Measurements from ENCODE around the gene UBQLN4.
A peak's percentile ranks its signal among the peaks of the same experiment; 100 is the strongest.

The UBQLN4 gene

DNA sequence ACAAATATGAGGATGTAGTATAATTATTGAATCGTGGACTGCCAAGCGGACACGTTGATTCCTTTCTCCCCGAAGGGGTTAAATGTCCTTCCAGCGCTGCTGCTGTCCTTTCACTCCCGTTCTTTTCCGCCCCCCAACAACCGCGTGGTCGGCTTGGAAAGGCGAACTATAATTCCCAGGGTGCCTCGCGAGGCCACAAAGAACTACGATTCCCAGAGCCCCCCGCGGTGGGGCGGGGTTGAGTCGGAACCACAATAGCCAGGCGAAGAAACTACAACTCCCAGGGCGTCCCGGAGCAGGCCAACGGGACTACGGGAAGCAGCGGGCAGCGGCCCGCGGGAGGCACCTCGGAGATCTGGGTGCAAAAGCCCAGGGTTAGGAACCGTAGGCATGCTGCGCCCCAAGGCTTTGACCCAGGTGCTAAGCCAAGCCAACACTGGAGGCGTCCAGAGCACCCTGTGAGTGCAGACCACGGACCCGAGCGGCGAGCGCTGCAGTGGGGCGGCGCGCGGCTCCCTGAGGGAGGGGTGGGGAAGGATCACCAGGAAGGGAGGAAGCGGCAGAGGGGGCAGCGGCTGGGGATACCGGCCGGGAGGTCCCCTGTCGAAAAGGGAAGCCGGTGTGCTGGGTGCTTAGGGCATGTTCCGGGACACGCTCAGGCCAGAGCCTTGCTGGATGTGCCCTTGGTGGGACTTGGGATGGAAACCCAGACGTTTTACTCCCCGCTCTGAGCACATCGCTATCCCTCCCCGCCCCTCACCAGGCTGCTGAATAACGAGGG lies 1.1 kb upstream of the UBQLN4 start, which contains the start of gene LAMTOR2:
TSS of gene LAMTOR2 (plus strand) at position 283 of the 781 bp plus-strand sequence. CDS start at position 391, 108 bp downstream.
- DNase-seq (ENCODE audit: low read depth) = peak; percentile 68
- H3K4me3 ChIP-seq (ENCODE audit: control insufficient read depth, low read depth, low read length) = peak within 1 kb of the TSS; percentile 71
- TF ChIP-seq, protein P1, sequence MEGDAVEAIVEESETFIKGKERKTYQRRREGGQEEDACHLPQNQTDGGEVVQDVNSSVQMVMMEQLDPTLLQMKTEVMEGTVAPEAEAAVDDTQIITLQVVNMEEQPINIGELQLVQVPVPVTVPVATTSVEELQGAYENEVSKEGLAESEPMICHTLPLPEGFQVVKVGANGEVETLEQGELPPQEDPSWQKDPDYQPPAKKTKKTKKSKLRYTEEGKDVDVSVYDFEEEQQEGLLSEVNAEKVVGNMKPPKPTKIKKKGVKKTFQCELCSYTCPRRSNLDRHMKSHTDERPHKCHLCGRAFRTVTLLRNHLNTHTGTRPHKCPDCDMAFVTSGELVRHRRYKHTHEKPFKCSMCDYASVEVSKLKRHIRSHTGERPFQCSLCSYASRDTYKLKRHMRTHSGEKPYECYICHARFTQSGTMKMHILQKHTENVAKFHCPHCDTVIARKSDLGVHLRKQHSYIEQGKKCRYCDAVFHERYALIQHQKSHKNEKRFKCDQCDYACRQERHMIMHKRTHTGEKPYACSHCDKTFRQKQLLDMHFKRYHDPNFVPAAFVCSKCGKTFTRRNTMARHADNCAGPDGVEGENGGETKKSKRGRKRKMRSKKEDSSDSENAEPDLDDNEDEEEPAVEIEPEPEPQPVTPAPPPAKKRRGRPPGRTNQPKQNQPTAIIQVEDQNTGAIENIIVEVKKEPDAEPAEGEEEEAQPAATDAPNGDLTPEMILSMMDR (IDR thresholded peaks at IDR 0.05; ENCODE audit: control insufficient read depth, insufficient read depth, low read depth, low read length, missing control alignments) = no peak

DNA sequence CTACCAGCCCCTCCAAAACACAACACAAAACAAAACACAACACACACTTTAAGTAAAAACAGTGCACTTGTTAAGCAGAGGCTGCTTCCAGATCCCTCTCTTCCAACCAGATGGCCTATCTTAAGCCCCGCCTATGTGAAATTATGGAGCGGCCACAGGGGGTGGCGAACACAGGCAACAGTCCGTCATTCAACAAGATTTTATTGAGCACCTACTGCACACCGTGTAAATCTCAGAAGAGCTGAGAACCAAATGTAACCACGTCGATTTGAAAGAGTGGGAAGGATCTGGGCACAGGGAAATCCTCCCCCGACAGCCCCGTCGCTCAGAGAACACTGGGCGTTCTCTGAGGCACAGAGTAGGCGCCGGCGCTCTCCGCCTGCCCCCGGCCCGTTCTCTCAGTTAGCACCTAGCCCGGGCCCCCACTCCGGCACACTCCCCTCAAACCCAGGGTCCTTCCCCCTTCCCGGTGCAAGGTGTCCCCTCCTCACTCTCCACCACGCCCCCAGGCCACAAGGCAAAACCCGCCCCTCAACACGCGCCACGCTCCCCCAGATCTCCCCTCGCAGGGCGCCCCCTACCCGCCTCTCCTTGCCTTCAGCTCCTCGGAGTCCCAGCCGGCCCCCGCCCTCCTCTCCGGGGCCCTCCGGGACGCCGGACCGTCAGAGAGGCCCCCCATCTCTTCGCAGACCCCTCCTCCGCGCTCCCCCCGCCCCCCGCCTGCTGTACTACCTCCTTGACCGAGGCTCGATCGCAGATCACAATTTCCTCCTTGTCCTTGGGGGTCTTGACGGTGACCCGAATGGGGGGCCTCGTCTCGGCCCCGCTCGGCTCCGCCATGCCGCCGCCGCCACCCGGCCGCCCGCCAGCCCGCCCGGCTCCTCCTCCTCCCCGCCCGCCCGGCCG lies 483 bp downstream of the UBQLN4 start:
- H3K4me3 ChIP-seq (ENCODE audit: control insufficient read depth, low read depth, low read length) = peak overlapping the region; percentile 96
- TF ChIP-seq, protein P1 (IDR thresholded peaks at IDR 0.05; ENCODE audit: control insufficient read depth, insufficient read depth, low read depth, low read length, missing control alignments) = peak; percentile 37
- DNase-seq (ENCODE audit: low read depth) = no peak

DNA sequence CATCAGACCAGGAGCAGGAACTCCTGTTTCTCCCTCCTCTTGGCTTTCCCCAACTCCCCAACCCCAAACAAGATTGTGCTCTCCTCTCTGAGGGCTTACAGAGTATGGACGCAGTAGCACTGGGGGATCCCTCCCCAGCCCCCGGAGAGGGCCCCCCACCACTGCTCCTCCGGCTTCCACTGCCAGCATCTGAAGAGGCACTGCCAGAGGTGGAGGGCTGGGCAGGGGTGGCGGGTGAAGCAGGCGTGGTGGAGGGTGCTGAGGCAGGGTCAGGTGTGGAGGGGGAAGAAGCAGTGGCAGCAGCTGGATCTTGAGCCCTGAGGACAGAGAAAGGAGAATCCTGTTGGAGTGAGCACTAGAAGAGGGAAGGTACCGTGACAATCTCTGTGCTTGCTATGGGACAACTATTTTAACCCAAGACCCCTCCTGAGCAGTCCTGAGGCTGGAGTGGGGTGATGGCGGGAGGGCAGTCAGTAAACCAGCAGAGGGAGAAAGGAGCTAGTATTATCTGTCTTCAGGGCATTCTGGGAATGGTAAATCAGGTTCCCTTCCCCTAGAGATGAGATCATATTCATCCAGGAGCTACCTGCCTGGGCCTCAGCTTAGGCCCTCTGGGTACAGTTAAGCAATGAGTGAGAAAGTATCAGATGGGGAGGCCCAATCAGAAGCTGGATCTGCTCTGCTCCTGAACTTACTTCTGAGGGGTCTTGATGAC lies 2.4 kb downstream of the UBQLN4 start:
- no peak overlapping the region for H3K4me3 ChIP-seq (ENCODE audit: control insufficient read depth, low read depth, low read length)
- no peak for DNase-seq (ENCODE audit: low read depth)
- TF ChIP-seq, protein P1 (IDR thresholded peaks at IDR 0.05; ENCODE audit: control insufficient read depth, insufficient read depth, low read depth, low read length, missing control alignments) = no peak

DNA sequence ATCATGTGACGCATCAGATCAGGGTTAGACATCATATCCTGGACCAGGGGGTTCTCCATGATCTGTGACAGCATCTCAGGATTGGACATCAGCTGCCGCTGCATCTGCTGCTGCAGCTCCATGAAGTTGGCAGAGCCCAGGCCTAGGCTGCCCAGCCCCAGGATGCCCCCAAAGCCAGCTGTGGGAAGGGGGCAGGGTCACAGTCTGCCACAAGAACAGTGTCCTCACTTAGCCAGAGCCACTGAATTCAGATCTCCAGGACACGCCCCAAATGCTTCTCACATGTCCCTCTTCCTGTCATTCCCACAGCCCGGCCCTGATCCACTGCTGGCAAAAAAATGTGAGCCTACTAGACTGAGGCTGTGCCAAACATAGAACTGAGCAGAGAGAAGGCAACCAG lies 3.2 kb downstream of the UBQLN4 start:
- TF ChIP-seq, protein P1 (IDR thresholded peaks at IDR 0.05; ENCODE audit: control insufficient read depth, insufficient read depth, low read depth, low read length, missing control alignments) = no peak
- DNase-seq (ENCODE audit: low read depth) = no peak
- H3K4me3 ChIP-seq (ENCODE audit: control insufficient read depth, low read depth, low read length) = no peak overlapping the region

DNA sequence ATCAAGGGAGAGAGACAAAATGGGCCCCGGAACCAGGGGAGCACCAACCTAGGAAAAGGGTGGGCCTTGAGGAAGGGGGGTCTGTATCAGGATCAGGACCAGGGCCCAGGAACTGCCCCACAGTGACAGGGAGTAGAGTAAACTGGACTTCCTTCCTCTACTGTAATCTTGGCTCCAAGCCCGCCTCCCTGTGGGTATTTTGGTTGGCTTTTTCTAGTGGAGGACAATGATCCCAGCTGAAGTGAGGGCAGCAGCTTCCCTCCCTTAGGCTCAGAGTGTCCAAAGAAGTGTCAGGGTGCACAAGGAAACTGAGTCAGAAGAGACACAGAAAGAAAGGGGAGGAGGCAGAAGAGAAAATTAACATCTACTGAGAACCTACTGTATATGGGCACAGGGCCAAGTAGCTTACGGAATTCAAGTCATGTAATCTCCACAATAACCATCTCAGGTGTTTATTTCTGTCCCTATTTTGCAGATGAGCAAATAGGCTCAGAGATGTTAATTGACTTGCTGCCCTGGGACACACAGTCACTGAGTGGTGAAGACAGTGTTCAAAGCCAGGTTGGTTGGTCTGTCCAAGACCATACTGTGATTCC lies 4.8 kb downstream of the UBQLN4 start:
- TF ChIP-seq, protein P1 (IDR thresholded peaks at IDR 0.05; ENCODE audit: control insufficient read depth, insufficient read depth, low read depth, low read length, missing control alignments) = no peak
- no peak for DNase-seq (ENCODE audit: low read depth)
- H3K4me3 ChIP-seq (ENCODE audit: control insufficient read depth, low read depth, low read length) = no peak overlapping the region

DNA sequence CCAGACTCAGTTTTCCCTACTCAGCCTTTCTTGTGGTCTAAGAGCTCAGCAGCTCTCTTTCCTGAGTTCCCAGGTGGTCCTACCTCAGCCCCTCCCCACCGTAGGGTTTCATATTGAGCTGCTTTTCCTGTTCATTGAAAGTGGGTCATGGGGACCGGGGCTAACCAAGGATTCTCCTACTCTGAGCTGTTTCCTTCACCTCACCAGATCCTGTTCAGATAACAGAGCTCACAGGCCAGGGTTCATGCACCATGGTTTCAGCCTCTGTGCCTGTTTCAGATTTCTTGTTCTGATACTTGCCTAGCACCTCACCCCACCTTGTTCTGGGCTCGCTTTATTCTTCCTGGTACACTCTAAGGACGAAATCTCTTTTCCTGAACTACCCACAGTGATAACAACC lies 8.5 kb downstream of the UBQLN4 start:
- DNase-seq (ENCODE audit: low read depth) = no peak

More for the DNA sequence above, 8.5 kb downstream of the UBQLN4 start:
- H3K4me3 ChIP-seq (ENCODE audit: control insufficient read depth, low read depth, low read length) = no peak overlapping the region
- TF ChIP-seq, protein P1 (IDR thresholded peaks at IDR 0.05; ENCODE audit: control insufficient read depth, insufficient read depth, low read depth, low read length, missing control alignments) = no peak

Measured in AG09309 (cell line).